GM21381 (cell line): ENCODE measurements around the gene TRIM3.
A peak's percentile ranks its signal among the peaks of the same experiment; 100 is the strongest.

Experiments
- ATAC-seq: cut with Tn5 transposase; IDR thresholded peaks from one replicate; pipeline ENCODE4 v1.9.1; 2021; ENCODE audit warnings: mild to moderate bottlenecking, moderate library complexity; ENCODE audit not compliant: unreplicated experiment

TRIM3 gene

GRCh38 chr11:6404342-6405051, 69.2 kb downstream of the TRIM3 start:
- no peak for ATAC-seq

- no peak for ATAC-seq
Observed at GRCh38 chr11:6403539-6403938, 70.2 kb downstream of the TRIM3 start.

- peak; percentile 95 for ATAC-seq
Observed at GRCh38 chr11:6402561-6402981, 71.2 kb downstream of the TRIM3 start.

- ATAC-seq: peak; percentile 45
Observed at GRCh38 chr11:6402061-6402470, 71.7 kb downstream of the TRIM3 start.

- ATAC-seq: no peak
Observed at GRCh38 chr11:6401464-6401863, 72.3 kb downstream of the TRIM3 start.

GRCh38 chr11:6400431-6401345, 73.1 kb downstream of the TRIM3 start:
- no peak for ATAC-seq
